ENCODE results near the gene FBN2. TPM values are rescaled to one million over a fixed set of nuclear protein-coding genes. Genes with fewer than 3 reads are reported as not detected.

FBN2 gene
- total RNA-seq: not detected in 2 replicates

GRCh38 chr5:128538000-128538249 lies at the start of gene FBN2:
Gene FBN2, minus strand, starts transcription at chr5:128538245. Its CDS starts 642 bp downstream, at chr5:128537603.
- peaks cover 3% of the 10 kb centered on the region for H3K9me3 Mint-ChIP-seq

GRCh38 chr5:128587275-128587674 lies 49.2 kb upstream of the FBN2 start:
- intact Hi-C loops (cut with micrococcal nuclease): no loop called here
- no peak for DNase-seq
- no peaks in the 10 kb centered on the region for H3K36me3 Mint-ChIP-seq (ENCODE audit: low read depth)
- peaks cover 8% of the 10 kb centered on the region for H3K9me3 Mint-ChIP-seq
- H3K27ac Mint-ChIP-seq: no peak overlapping the region
- H3K4me1 Mint-ChIP-seq: no peaks in the 10 kb centered on the region
- H3K4me3 Mint-ChIP-seq: no peak overlapping the region
- H3K27me3 Mint-ChIP-seq: no peaks in the 10 kb centered on the region

More at GRCh38 chr5:128538000-128538249, at the start of gene FBN2:
- H3K27ac Mint-ChIP-seq: no peak within 1 kb of the TSS
- H3K36me3 Mint-ChIP-seq (ENCODE audit: low read depth): peaks cover 3% of the 10 kb centered on the region
- intact Hi-C loops (cut with micrococcal nuclease): no loop called here
- no peak within 1 kb of the TSS for H3K4me3 Mint-ChIP-seq
- no peaks in the 10 kb centered on the region for H3K4me1 Mint-ChIP-seq
- H3K27me3 Mint-ChIP-seq: peaks cover 35% of the 10 kb centered on the region
- DNase-seq: no peak

GRCh38 chr5:128586848-128587247 lies 48.8 kb upstream of the FBN2 start:
- peaks cover 8% of the 10 kb centered on the region for H3K9me3 Mint-ChIP-seq
- H3K27ac Mint-ChIP-seq: no peak overlapping the region
- no peak for DNase-seq
- intact Hi-C loops (cut with micrococcal nuclease): no loop called here
- no peaks in the 10 kb centered on the region for H3K27me3 Mint-ChIP-seq
- no peak overlapping the region for H3K4me3 Mint-ChIP-seq
- H3K36me3 Mint-ChIP-seq (ENCODE audit: low read depth): no peaks in the 10 kb centered on the region
- no peaks in the 10 kb centered on the region for H3K4me1 Mint-ChIP-seq

GRCh38 chr5:128579639-128580038 lies 41.6 kb upstream of the FBN2 start:
- intact Hi-C loops (cut with micrococcal nuclease): no loop called here
- H3K36me3 Mint-ChIP-seq (ENCODE audit: low read depth): no peaks in the 10 kb centered on the region
- no peaks in the 10 kb centered on the region for H3K4me1 Mint-ChIP-seq
- no peaks in the 10 kb centered on the region for H3K27me3 Mint-ChIP-seq
- no peak overlapping the region for H3K27ac Mint-ChIP-seq
- no peak overlapping the region for H3K4me3 Mint-ChIP-seq
- H3K9me3 Mint-ChIP-seq: peaks cover 12% of the 10 kb centered on the region
- no peak for DNase-seq

- Mint-ChIP-seq H3K4me1 (no peaks in the 10 kb centered on the region), H3K9me3 (peaks cover 12% of the 10 kb centered on the region), H3K27ac (no peak overlapping the region), H3K36me3 (ENCODE audit: low read depth) (no peaks in the 10 kb centered on the region), H3K27me3 (no peaks in the 10 kb centered on the region), H3K4me3 (no peak overlapping the region)
- no peak for DNase-seq
- intact Hi-C loops (cut with micrococcal nuclease): no loop called here
These were observed 41.0 kb upstream of the FBN2 start for GRCh38 chr5:128579093-128579492.

- intact Hi-C loops (cut with micrococcal nuclease): no loop called here
- no peaks in the 10 kb centered on the region for H3K27me3 Mint-ChIP-seq
- peaks cover 3% of the 10 kb centered on the region for H3K9me3 Mint-ChIP-seq
- H3K27ac Mint-ChIP-seq: no peak overlapping the region
- no peak for DNase-seq
- H3K36me3 Mint-ChIP-seq (ENCODE audit: low read depth): no peaks in the 10 kb centered on the region
- no peaks in the 10 kb centered on the region for H3K4me1 Mint-ChIP-seq
- no peak overlapping the region for H3K4me3 Mint-ChIP-seq
These were observed 36.0 kb upstream of the FBN2 start for GRCh38 chr5:128574041-128574440.

- Mint-ChIP-seq H3K4me1 (no peaks in the 10 kb centered on the region), H3K4me3 (no peak overlapping the region), H3K36me3 (ENCODE audit: low read depth) (no peaks in the 10 kb centered on the region), H3K9me3 (peaks cover 3% of the 10 kb centered on the region), H3K27me3 (no peaks in the 10 kb centered on the region), H3K27ac (no peak overlapping the region)
- no peak for DNase-seq
- intact Hi-C loops (cut with micrococcal nuclease): no loop called here
These were observed 34.9 kb upstream of the FBN2 start for GRCh38 chr5:128572930-128573319.

GRCh38 chr5:128572051-128572929 lies 34.2 kb upstream of the FBN2 start:
- intact Hi-C loops (cut with micrococcal nuclease): no loop called here
- H3K9me3 Mint-ChIP-seq: peaks cover 3% of the 10 kb centered on the region
- H3K36me3 Mint-ChIP-seq (ENCODE audit: low read depth): no peaks in the 10 kb centered on the region
- H3K27ac Mint-ChIP-seq: no peak overlapping the region
- no peak overlapping the region for H3K4me3 Mint-ChIP-seq
- no peaks in the 10 kb centered on the region for H3K27me3 Mint-ChIP-seq
- no peaks in the 10 kb centered on the region for H3K4me1 Mint-ChIP-seq
- no peak for DNase-seq

GRCh38 chr5:128566178-128566577 lies 28.1 kb upstream of the FBN2 start:
- Mint-ChIP-seq H3K9me3 (no peaks in the 10 kb centered on the region), H3K4me1 (no peaks in the 10 kb centered on the region), H3K27ac (no peak overlapping the region), H3K36me3 (ENCODE audit: low read depth) (no peaks in the 10 kb centered on the region), H3K27me3 (no peaks in the 10 kb centered on the region), H3K4me3 (no peak overlapping the region)
- DNase-seq: no peak
- intact Hi-C loops (cut with micrococcal nuclease): no loop called here

GRCh38 chr5:128559300-128560297 lies 21.6 kb upstream of the FBN2 start:
- Mint-ChIP-seq H3K4me1 (no peaks in the 10 kb centered on the region), H3K36me3 (ENCODE audit: low read depth) (no peaks in the 10 kb centered on the region), H3K9me3 (peaks cover 7% of the 10 kb centered on the region)

GRCh38 chr5:128553747-128554146 lies 15.7 kb upstream of the FBN2 start:
- peaks cover 19% of the 10 kb centered on the region for H3K9me3 Mint-ChIP-seq
- intact Hi-C loops (cut with micrococcal nuclease): no loop called here
- no peak for DNase-seq

More at GRCh38 chr5:128559300-128560297, 21.6 kb upstream of the FBN2 start:
- H3K4me3 Mint-ChIP-seq: no peak overlapping the region
- H3K27me3 Mint-ChIP-seq: no peaks in the 10 kb centered on the region
- no peak overlapping the region for H3K27ac Mint-ChIP-seq
- intact Hi-C loops (cut with micrococcal nuclease): no loop called here
- DNase-seq: no peak

GRCh38 chr5:128551476-128551875 lies 13.4 kb upstream of the FBN2 start:
- no peaks in the 10 kb centered on the region for H3K27me3 Mint-ChIP-seq
- H3K36me3 Mint-ChIP-seq (ENCODE audit: low read depth): no peaks in the 10 kb centered on the region
- no peaks in the 10 kb centered on the region for H3K4me1 Mint-ChIP-seq
- DNase-seq: no peak
- intact Hi-C loops (cut with micrococcal nuclease): no loop called here
- no peak overlapping the region for H3K4me3 Mint-ChIP-seq
- no peak overlapping the region for H3K27ac Mint-ChIP-seq
- H3K9me3 Mint-ChIP-seq: peaks cover 13% of the 10 kb centered on the region

More at GRCh38 chr5:128553747-128554146, 15.7 kb upstream of the FBN2 start:
- Mint-ChIP-seq H3K27me3 (no peaks in the 10 kb centered on the region), H3K36me3 (ENCODE audit: low read depth) (no peaks in the 10 kb centered on the region), H3K4me3 (no peak overlapping the region), H3K4me1 (no peaks in the 10 kb centered on the region), H3K27ac (no peak overlapping the region)

- intact Hi-C loops (cut with micrococcal nuclease): no loop called here
- Mint-ChIP-seq H3K27me3 (no peaks in the 10 kb centered on the region), H3K36me3 (ENCODE audit: low read depth) (no peaks in the 10 kb centered on the region), H3K4me3 (no peak overlapping the region), H3K27ac (no peak overlapping the region), H3K4me1 (no peaks in the 10 kb centered on the region), H3K9me3 (peaks cover 13% of the 10 kb centered on the region)
- no peak for DNase-seq
These were observed 11.5 kb upstream of the FBN2 start for GRCh38 chr5:128549496-128549895.

- Mint-ChIP-seq H3K4me1 (no peaks in the 10 kb centered on the region), H3K4me3 (no peak overlapping the region), H3K27me3 (no peaks in the 10 kb centered on the region), H3K27ac (no peak overlapping the region), H3K36me3 (ENCODE audit: low read depth) (no peaks in the 10 kb centered on the region), H3K9me3 (no peaks in the 10 kb centered on the region)
- intact Hi-C loops (cut with micrococcal nuclease): no loop called here
- DNase-seq: no peak
These were observed 8.7 kb upstream of the FBN2 start for GRCh38 chr5:128546658-128547281.

Measured in activated CD4-positive, alpha-beta T cell treated with anti-CD3 and anti-CD28 coated beads, Interleukin-2, amount 10 ng/mL, durations not matched to agents 24 days and 14 days (primary cell).